SK-N-SH (cell line): ENCODE data around the gene TACR2.

Experiments used
- CTCF ChIP-seq: fragments of 200-600 bp; sonication (generic); IDR thresholded peaks from 2 replicates; pipeline ENCODE4 v1.6.1; 2017; ENCODE audit warnings: antibody characterized with exemption, mild to moderate bottlenecking, moderate library complexity
- EP300 ChIP-seq, 2 experiments: IDR thresholded peaks; 2 replicates each; pipeline versions ENCODE4 v1.4.0 to v1.6.1; 2012; ENCODE audit warnings: borderline replicate concordance in 1 of 2, low read depth in 1 of 2, low read length in 1 of 2
- EZH2phosphoT487 ChIP-seq: fragments of 200-600 bp; sonication (generic); IDR thresholded peaks from 2 replicates; pipeline ENCODE4 v1.6.1; 2017; ENCODE audit warnings: low read depth, mixed run types, mild to moderate bottlenecking, antibody characterized with exemption, moderate library complexity, borderline replicate concordance
- FOXM1 ChIP-seq: IDR thresholded peaks from 2 replicates; pipeline ENCODE4 v1.4.0; 2012; ENCODE audit warnings: low read depth, mild to moderate bottlenecking
- JUND ChIP-seq: IDR thresholded peaks from 2 replicates; pipeline ENCODE4 v1.4.0; 2012
- MXI1 ChIP-seq: IDR thresholded peaks from 2 replicates; pipeline ENCODE4 v1.6.1; 2012; ENCODE audit warnings: mild to moderate bottlenecking, low read depth, low read length, improper control_type of control experiment
- RAD21 ChIP-seq: IDR thresholded peaks from 2 replicates; pipeline ENCODE4 v1.6.1; 2012; ENCODE audit warnings: mild to moderate bottlenecking, low read length
- RXRA ChIP-seq: IDR thresholded peaks from 2 replicates; pipeline ENCODE4 v1.4.0; 2012; ENCODE audit warnings: low read depth, mild to moderate bottlenecking, borderline replicate concordance
- SIN3A ChIP-seq: IDR thresholded peaks from 2 replicates; pipeline ENCODE4 v1.6.1; 2012; ENCODE audit warnings: low read depth, mild to moderate bottlenecking, low read length, moderate library complexity, borderline replicate concordance
- TAF1 ChIP-seq: IDR thresholded peaks from 2 replicates; pipeline ENCODE4 v1.6.1; 2012; ENCODE audit warnings: low read depth, mild to moderate bottlenecking, low read length, moderate library complexity, borderline replicate concordance
- TF ChIP-seq, protein P1 (sequence below): IDR thresholded peaks from 2 replicates; pipeline ENCODE4 v1.6.1; 2012; ENCODE audit warnings: mild to moderate bottlenecking, low read depth, low read length, moderate library complexity
- TF ChIP-seq, protein P2 (sequence below): IDR thresholded peaks from 2 replicates; pipeline ENCODE4 v1.4.0; 2012; ENCODE audit warnings: low read depth, borderline replicate concordance

DNA sequence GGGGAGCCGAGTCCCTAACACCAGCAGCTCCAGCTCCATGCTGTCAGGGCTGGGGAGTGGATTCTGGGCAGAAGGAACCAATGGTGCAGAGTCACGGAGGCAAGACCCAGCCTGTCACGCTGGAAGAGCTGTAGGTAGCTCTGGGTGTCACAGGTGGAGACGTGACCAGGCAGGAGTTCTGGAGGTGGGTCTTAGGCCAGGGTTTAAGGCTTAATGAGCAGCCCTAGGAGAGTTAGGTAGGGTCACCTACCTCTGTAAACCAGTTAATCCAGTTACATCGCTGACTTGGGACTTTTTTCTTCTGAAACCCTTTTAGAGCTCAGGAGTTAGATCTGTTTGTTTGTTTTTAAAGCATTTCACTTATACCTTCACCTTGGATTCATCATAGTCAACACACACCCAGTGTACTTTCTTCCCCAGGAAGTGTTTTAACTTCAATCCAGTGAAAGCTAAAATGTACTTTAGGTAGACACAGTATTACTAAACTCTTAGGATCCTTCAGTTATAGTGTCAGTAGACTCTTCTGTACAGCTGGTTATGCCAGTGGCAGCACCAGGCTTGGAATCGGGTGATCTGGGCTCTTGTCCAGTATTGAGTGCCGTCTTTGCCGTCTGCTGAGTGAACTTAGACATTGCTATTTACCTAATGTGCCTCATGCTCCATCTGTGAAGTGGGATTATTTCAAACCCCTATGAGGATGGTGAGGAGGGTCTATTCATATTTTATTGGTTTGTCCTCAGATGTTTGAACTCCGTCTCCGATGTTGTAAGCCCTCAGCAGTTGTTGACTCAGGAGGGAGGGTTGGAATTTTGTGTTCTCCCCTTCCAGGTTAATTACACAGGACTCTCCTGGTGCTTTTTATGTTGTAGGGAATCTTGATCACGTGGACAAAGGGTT, 31.0 kb downstream of the TACR2 start:
- TF ChIP-seq RAD21, result no peak
- TF ChIP-seq FOXM1, result no peak
- TF ChIP-seq CTCF, result no peak
- TF ChIP-seq RXRA, result no peak
- TF ChIP-seq MXI1, result no peak
- TF ChIP-seq, protein P1, sequence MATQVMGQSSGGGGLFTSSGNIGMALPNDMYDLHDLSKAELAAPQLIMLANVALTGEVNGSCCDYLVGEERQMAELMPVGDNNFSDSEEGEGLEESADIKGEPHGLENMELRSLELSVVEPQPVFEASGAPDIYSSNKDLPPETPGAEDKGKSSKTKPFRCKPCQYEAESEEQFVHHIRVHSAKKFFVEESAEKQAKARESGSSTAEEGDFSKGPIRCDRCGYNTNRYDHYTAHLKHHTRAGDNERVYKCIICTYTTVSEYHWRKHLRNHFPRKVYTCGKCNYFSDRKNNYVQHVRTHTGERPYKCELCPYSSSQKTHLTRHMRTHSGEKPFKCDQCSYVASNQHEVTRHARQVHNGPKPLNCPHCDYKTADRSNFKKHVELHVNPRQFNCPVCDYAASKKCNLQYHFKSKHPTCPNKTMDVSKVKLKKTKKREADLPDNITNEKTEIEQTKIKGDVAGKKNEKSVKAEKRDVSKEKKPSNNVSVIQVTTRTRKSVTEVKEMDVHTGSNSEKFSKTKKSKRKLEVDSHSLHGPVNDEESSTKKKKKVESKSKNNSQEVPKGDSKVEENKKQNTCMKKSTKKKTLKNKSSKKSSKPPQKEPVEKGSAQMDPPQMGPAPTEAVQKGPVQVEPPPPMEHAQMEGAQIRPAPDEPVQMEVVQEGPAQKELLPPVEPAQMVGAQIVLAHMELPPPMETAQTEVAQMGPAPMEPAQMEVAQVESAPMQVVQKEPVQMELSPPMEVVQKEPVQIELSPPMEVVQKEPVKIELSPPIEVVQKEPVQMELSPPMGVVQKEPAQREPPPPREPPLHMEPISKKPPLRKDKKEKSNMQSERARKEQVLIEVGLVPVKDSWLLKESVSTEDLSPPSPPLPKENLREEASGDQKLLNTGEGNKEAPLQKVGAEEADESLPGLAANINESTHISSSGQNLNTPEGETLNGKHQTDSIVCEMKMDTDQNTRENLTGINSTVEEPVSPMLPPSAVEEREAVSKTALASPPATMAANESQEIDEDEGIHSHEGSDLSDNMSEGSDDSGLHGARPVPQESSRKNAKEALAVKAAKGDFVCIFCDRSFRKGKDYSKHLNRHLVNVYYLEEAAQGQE, result no peak
- TF ChIP-seq, protein P2, sequence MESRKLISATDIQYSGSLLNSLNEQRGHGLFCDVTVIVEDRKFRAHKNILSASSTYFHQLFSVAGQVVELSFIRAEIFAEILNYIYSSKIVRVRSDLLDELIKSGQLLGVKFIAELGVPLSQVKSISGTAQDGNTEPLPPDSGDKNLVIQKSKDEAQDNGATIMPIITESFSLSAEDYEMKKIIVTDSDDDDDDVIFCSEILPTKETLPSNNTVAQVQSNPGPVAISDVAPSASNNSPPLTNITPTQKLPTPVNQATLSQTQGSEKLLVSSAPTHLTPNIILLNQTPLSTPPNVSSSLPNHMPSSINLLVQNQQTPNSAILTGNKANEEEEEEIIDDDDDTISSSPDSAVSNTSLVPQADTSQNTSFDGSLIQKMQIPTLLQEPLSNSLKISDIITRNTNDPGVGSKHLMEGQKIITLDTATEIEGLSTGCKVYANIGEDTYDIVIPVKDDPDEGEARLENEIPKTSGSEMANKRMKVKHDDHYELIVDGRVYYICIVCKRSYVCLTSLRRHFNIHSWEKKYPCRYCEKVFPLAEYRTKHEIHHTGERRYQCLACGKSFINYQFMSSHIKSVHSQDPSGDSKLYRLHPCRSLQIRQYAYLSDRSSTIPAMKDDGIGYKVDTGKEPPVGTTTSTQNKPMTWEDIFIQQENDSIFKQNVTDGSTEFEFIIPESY, result no peak
- TF ChIP-seq EP300 (IDR thresholded peaks at IDR 0.05; ENCODE audit: borderline replicate concordance in 1 of 2, low read depth in 1 of 2, low read length in 1 of 2), result no peak
- no peak for TF ChIP-seq TAF1
- TF ChIP-seq SIN3A, result no peak
- TF ChIP-seq JUND, result no peak
- no peak for TF ChIP-seq EZH2phosphoT487
